ENCODE measurements around the gene DIP2C.

DIP2C gene

GRCh38 chr10:411603-412002 lies 277.9 kb downstream of the DIP2C start:
- no peak for TF ChIP-seq CTCF (IDR thresholded peaks at IDR 0.05; ENCODE audit: extremely low read depth, insufficient read depth, missing control alignments)
- in situ Hi-C loops (cut with MboI; ENCODE audit: low pct_unique_long_range_greater_than_20kb, low sequenced_read_pairs, unreplicated experiment): no loop called here
- no peak for DNase-seq (ENCODE audit: low spot score)

GRCh38 chr10:409408-410040 lies 279.9 kb downstream of the DIP2C start:
- in situ Hi-C loops (cut with MboI; ENCODE audit: low pct_unique_long_range_greater_than_20kb, low sequenced_read_pairs, unreplicated experiment): no loop called here
- no peak for TF ChIP-seq CTCF (IDR thresholded peaks at IDR 0.05; ENCODE audit: extremely low read depth, insufficient read depth, missing control alignments)
- DNase-seq (ENCODE audit: low spot score): no peak

DNA sequence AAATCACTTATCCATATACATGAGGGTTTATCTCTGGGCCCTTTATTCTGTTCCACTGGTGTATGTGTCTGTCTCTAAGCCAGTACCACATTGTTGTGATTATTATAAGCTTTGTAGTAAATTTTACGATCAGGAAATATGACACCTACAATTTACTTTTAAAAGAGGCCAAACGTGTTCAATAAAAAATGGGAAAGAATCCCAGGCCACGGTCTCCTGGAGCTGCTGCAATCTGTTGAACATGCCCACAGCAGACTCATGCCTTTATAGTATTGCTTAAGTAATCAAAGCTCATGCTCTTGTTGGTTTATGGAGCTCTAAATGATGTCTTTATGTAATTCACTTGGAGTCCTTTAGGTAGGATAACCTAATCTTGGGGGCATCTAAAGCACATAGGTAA lies 281.2 kb downstream of the DIP2C start:
- no peak for TF ChIP-seq CTCF (IDR thresholded peaks at IDR 0.05; ENCODE audit: extremely low read depth, insufficient read depth, missing control alignments)
- no peak for DNase-seq (ENCODE audit: low spot score)
- in situ Hi-C loops (cut with MboI; ENCODE audit: low pct_unique_long_range_greater_than_20kb, low sequenced_read_pairs, unreplicated experiment): no loop called here

- no peak for DNase-seq (ENCODE audit: low spot score)
- TF ChIP-seq CTCF (IDR thresholded peaks at IDR 0.05; ENCODE audit: extremely low read depth, insufficient read depth, missing control alignments): no peak
- in situ Hi-C loops (cut with MboI; ENCODE audit: low pct_unique_long_range_greater_than_20kb, low sequenced_read_pairs, unreplicated experiment): no loop called here
These were observed 282.5 kb downstream of the DIP2C start for GRCh38 chr10:406976-407375.

- no peak for DNase-seq (ENCODE audit: low spot score)
- in situ Hi-C loops (cut with MboI; ENCODE audit: low pct_unique_long_range_greater_than_20kb, low sequenced_read_pairs, unreplicated experiment): no loop called here
- TF ChIP-seq CTCF (IDR thresholded peaks at IDR 0.05; ENCODE audit: extremely low read depth, insufficient read depth, missing control alignments): no peak
These were observed 283.8 kb downstream of the DIP2C start for GRCh38 chr10:405648-406047.

- no peak for TF ChIP-seq CTCF (IDR thresholded peaks at IDR 0.05; ENCODE audit: extremely low read depth, insufficient read depth, missing control alignments)
- in situ Hi-C loops (cut with MboI; ENCODE audit: low pct_unique_long_range_greater_than_20kb, low sequenced_read_pairs, unreplicated experiment): no loop called here
- DNase-seq (ENCODE audit: low spot score): no peak
These were observed 284.5 kb downstream of the DIP2C start for GRCh38 chr10:404991-405390.

DNA sequence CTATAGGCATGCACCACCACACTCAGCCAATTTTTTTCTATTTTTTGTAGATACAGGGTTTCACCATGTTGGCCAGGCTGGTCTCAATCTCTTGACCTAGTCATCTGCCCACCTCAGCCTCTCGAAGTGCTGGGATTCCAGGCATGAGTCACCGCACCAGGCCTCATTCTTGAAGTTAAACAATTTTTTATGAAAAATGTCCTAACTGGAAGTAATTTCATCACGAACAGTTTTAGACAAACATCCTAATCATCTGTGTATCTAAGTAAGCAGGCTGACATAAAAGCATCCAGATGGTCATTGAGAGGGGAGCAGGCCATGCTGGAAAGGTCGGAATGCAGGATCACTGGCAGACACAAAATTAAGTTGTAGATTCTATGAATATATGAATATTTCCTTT lies 285.1 kb downstream of the DIP2C start:
- DNase-seq (ENCODE audit: low spot score): no peak

More for the DNA sequence above, 285.1 kb downstream of the DIP2C start:
- TF ChIP-seq CTCF (IDR thresholded peaks at IDR 0.05; ENCODE audit: extremely low read depth, insufficient read depth, missing control alignments): no peak
- in situ Hi-C loops (cut with MboI; ENCODE audit: low pct_unique_long_range_greater_than_20kb, low sequenced_read_pairs, unreplicated experiment): no loop called here
